ENCODE results near the gene KLF13. TPM values are rescaled to one million over a fixed set of nuclear protein-coding genes. Genes with fewer than 3 reads are reported as not detected.

Gene KLF13
- polyA plus RNA-seq, 2 of the 4 experiments (the other 2 are of a cell fraction): 53.5 TPM

- Histone ChIP-seq H3K4me2 (no peak overlapping the region), H3K27ac (no peak overlapping the region), H3K4me3 (no peak overlapping the region), H3K9me3 (no peaks in the 10 kb centered on the region), H3K4me1 (peaks cover 40% of the 10 kb centered on the region)
- no peak for FAIRE-seq
- TF ChIP-seq KDM5A (IDR thresholded peaks at IDR 0.05) (no peak), RFX5 (IDR thresholded peaks at IDR 0.05) (no peak), CBX8 (IDR thresholded peaks at IDR 0.05) (no peak), CEBPB (IDR thresholded peaks at IDR 0.05) (no peak), HOXA7 (CRISPR knock-in tag; IDR thresholded peaks at IDR 0.05) (no peak), GATA3 (IDR thresholded peaks at IDR 0.05; ENCODE audit: borderline replicate concordance) (no peak), CTCF (IDR thresholded peaks at IDR 0.05) (no peak)
- TF ChIP-seq, protein P1, sequence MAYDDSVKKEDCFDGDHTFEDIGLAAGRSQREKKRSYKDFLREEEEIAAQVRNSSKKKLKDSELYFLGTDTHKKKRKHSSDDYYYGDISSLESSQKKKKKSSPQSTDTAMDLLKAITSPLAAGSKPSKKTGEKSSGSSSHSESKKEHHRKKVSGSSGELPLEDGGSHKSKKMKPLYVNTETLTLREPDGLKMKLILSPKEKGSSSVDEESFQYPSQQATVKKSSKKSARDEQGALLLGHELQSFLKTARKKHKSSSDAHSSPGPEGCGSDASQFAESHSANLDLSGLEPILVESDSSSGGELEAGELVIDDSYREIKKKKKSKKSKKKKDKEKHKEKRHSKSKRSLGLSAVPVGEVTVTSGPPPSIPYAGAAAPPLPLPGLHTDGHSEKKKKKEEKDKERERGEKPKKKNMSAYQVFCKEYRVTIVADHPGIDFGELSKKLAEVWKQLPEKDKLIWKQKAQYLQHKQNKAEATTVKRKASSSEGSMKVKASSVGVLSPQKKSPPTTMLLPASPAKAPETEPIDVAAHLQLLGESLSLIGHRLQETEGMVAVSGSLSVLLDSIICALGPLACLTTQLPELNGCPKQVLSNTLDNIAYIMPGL (CRISPR knock-in tag; IDR thresholded peaks at IDR 0.05; ENCODE audit: borderline replicate concordance): no peak
- TF ChIP-seq, protein P2, sequence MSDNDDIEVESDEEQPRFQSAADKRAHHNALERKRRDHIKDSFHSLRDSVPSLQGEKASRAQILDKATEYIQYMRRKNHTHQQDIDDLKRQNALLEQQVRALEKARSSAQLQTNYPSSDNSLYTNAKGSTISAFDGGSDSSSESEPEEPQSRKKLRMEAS (IDR thresholded peaks at IDR 0.05): no peak
- ChIA-PET POLR2A (no interaction called here), CTCF (interaction anchor here (0.8 kb wide), 1 partner anchor 9 kb away, joined by 3 read pairs; no protein-coding TSS in a partner anchor)
- WGBS (ENCODE audit: missing lambda C conversion rate): 91% methylated on average over 7 of the region's 7 CpGs
- ATAC-seq: no peak
- no peak for DNase-seq (ENCODE audit: low read depth in 1 of 2, low spot score in 1 of 2)
Observed at GRCh38 chr15:31340592-31340991, 14.0 kb downstream of the KLF13 start.

- Histone ChIP-seq H3K9me3 (no peaks in the 10 kb centered on the region), H3K4me2 (no peak overlapping the region), H3K27ac (no peak overlapping the region), H3K4me3 (no peak overlapping the region), H3K4me1 (peaks cover 38% of the 10 kb centered on the region)
- ChIA-PET CTCF (interaction anchor here (0.8 kb wide), 1 partner anchor 9 kb away, joined by 3 read pairs; no protein-coding TSS in a partner anchor), POLR2A (no interaction called here)
- ATAC-seq: no peak
- 83% methylated on average over 4 of the region's 4 CpGs for WGBS (ENCODE audit: missing lambda C conversion rate)
- no peak for TF ChIP-seq EHF (CRISPR knock-in tag; IDR thresholded peaks at IDR 0.05)
- DNase-seq (ENCODE audit: low read depth in 1 of 2, low spot score in 1 of 2): no peak
- no peak for FAIRE-seq
Observed at GRCh38 chr15:31341071-31341470, 14.4 kb downstream of the KLF13 start.

DNA sequence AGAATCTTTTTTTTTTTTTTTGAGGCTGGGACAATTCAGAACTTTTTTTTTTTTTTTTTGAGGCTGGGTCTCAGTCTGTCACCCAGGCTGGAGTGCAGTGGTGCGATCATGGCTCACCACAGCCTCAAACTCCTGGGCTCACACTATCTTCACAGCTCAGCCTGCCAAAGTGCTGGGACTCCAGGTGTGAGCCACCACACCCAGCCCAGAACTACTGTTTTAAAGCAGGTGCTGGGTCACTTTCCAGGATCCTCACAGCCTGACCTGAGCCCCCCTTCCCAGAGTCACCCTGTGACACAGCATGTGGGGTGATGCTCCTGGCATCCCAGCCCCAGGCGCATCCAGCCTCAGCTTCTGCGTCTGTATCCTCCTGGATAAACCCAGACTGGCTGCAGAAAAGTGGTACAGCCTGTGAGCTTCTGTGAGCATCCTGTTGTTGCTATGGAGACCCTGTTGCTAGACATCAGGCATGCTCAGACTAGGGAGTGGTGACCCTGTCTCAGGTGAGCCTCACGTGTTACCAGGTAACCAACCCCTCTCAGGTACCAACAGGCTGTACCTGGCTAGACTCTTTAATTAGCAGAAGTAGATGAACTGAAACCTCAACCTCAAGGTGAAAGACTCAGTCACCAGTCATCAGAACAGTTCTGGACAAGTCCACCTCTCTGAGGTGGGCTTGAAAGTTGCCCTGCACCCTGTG lies 15.0 kb downstream of the KLF13 start:
- ATAC-seq (no peak), DNase-seq (ENCODE audit: low read depth in 1 of 2, low spot score in 1 of 2) (no peak), FAIRE-seq (no peak)
- 95% methylated on average over 3 of the region's 4 CpGs for WGBS (ENCODE audit: missing lambda C conversion rate)
- peaks cover 32% of the 10 kb centered on the region for H3K4me1 ChIP-seq
- H3K9me3 ChIP-seq: no peaks in the 10 kb centered on the region
- H3K27ac ChIP-seq: no peak overlapping the region
- ChIA-PET POLR2A (no interaction called here), CTCF (no interaction called here)
- H3K4me3 ChIP-seq: no peak overlapping the region
- H3K4me2 ChIP-seq: no peak overlapping the region
- TF ChIP-seq ZNF302 (CRISPR knock-in tag; IDR thresholded peaks at IDR 0.05): no peak
- TF ChIP-seq BHLHE40 (IDR thresholded peaks at IDR 0.05; ENCODE audit: low read depth, low read length): no peak
- no peak for TF ChIP-seq ZFP36 (IDR thresholded peaks at IDR 0.05; ENCODE audit: borderline replicate concordance, partially characterized antibody)
- no peak for TF ChIP-seq ZSCAN20 (CRISPR knock-in tag; IDR thresholded peaks at IDR 0.05)
- no peak for TF ChIP-seq SMC3 (IDR thresholded peaks at IDR 0.05)
- TF ChIP-seq CHD4 (IDR thresholded peaks at IDR 0.05; ENCODE audit: borderline replicate concordance): no peak
- no peak for TF ChIP-seq RNF2 (IDR thresholded peaks at IDR 0.05; ENCODE audit: borderline replicate concordance, low read depth)
- TF ChIP-seq CEBPB (IDR thresholded peaks at IDR 0.05): no peak
- TF ChIP-seq SREBF2 (IDR thresholded peaks at IDR 0.05): no peak

Measured in A549 (cell line).